Upper lobe of right lung (tissue), 1 donor: ENCODE data around the gene PARP11. TPM values are rescaled to one million over a fixed set of nuclear protein-coding genes. Genes with fewer than 3 reads are reported as not detected.

Source experiments
- ATAC-seq: fragments of 200-7000 bp; cut with Tn5 transposase; one replicate; pipeline ENCODE4 v1.9.1; 2020; ENCODE audit warnings: mild to moderate bottlenecking, moderate library complexity
- DNase-seq: peaks from one replicate; pipeline ENCODE4 v3.0.0-alpha.2; 2020
- H3K27ac ChIP-seq: fragments of 200-600 bp; one replicate; pipeline ENCODE4 v1.8.0; 2022
- H3K27me3 ChIP-seq: fragments of 200-600 bp; one replicate; pipeline ENCODE4 v1.8.0; 2022; ENCODE audit warnings: mild to moderate bottlenecking
- H3K36me3 ChIP-seq: fragments of 200-600 bp; one replicate; pipeline ENCODE4 v1.8.0; 2022
- H3K4me1 ChIP-seq: fragments of 200-600 bp; one replicate; pipeline ENCODE4 v1.8.0; 2022
- H3K4me3 ChIP-seq: fragments of 200-600 bp; one replicate; pipeline ENCODE4 v1.8.0; 2022; ENCODE audit warnings: mild to moderate bottlenecking
- H3K9me3 ChIP-seq: fragments of 200-600 bp; one replicate; pipeline ENCODE4 v1.8.0; 2022
- CTCF ChIP-seq: fragments of 200-600 bp; IDR thresholded peaks from one replicate; pipeline ENCODE4 v1.8.0; 2022; ENCODE audit warnings: antibody characterized with exemption
- intact Hi-C: fragments of 100-400 bp; cut with DNase I; formaldehyde crosslinking; loops from one replicate; pipeline ENCODE4 v1.11.0; 2022
- total RNA-seq: library from RNA; stranded (reverse); fragmentation: NEBNext Ultra II Directional; extraction: Animal tissue kit (Norgen Biotek cat#: 25700); gene quantifications from one replicate; pipeline ENCODE4 v1.2.1, GENCODE V29; 2021
- donor health status: DM: no; HTN: yes; CAD: no; lungs with severe emphysema.

Gene PARP11
- total RNA-seq, 1 donor from 2014 or later = 14.5 TPM

GRCh38 chr12:3913278-3913677 lies 40.1 kb upstream of the PARP11 start:
- no peak for ATAC-seq
- intact Hi-C loops = no loop called here
- no peak overlapping the region for H3K4me3 ChIP-seq
- no peak overlapping the region for H3K27ac ChIP-seq
- no peaks in the 10 kb centered on the region for H3K9me3 ChIP-seq
- H3K4me1 ChIP-seq = no peaks in the 10 kb centered on the region
- no peak for DNase-seq
- peaks cover 3% of the 10 kb centered on the region for H3K27me3 ChIP-seq
- no peaks in the 10 kb centered on the region for H3K36me3 ChIP-seq
- TF ChIP-seq CTCF = no peak

GRCh38 chr12:3912863-3913262 lies 39.7 kb upstream of the PARP11 start:
- no peak for DNase-seq
- Histone ChIP-seq H3K9me3 (no peaks in the 10 kb centered on the region), H3K27ac (no peak overlapping the region), H3K36me3 (no peaks in the 10 kb centered on the region), H3K4me1 (no peaks in the 10 kb centered on the region), H3K4me3 (no peak overlapping the region), H3K27me3 (peaks cover 2% of the 10 kb centered on the region)
- intact Hi-C loops = no loop called here
- ATAC-seq = no peak
- no peak for TF ChIP-seq CTCF

- no peak for DNase-seq
- Histone ChIP-seq H3K4me3 (no peak overlapping the region), H3K36me3 (no peaks in the 10 kb centered on the region), H3K9me3 (no peaks in the 10 kb centered on the region), H3K27ac (no peak overlapping the region), H3K4me1 (no peaks in the 10 kb centered on the region), H3K27me3 (no peaks in the 10 kb centered on the region)
- intact Hi-C loops = no loop called here
- no peak for ATAC-seq
- TF ChIP-seq CTCF = no peak
Measured at GRCh38 chr12:3911409-3911808, 38.2 kb upstream of the PARP11 start.

GRCh38 chr12:3905664-3906063 lies 32.5 kb upstream of the PARP11 start:
- H3K27ac ChIP-seq = no peak overlapping the region
- H3K4me3 ChIP-seq = no peak overlapping the region
- no peak for ATAC-seq
- no peaks in the 10 kb centered on the region for H3K9me3 ChIP-seq
- DNase-seq = no peak
- H3K36me3 ChIP-seq = no peaks in the 10 kb centered on the region
- H3K27me3 ChIP-seq = no peaks in the 10 kb centered on the region
- no peak for TF ChIP-seq CTCF
- H3K4me1 ChIP-seq = no peaks in the 10 kb centered on the region
- intact Hi-C loops = no loop called here

- no peak for ATAC-seq
- H3K9me3 ChIP-seq = no peaks in the 10 kb centered on the region
Measured at GRCh38 chr12:3904999-3905398, 31.8 kb upstream of the PARP11 start.

More at GRCh38 chr12:3904999-3905398, 31.8 kb upstream of the PARP11 start:
- no peaks in the 10 kb centered on the region for H3K36me3 ChIP-seq
- H3K27me3 ChIP-seq = no peaks in the 10 kb centered on the region
- no peak for DNase-seq
- intact Hi-C loops = no loop called here
- no peak overlapping the region for H3K27ac ChIP-seq
- H3K4me3 ChIP-seq = no peak overlapping the region
- TF ChIP-seq CTCF = no peak
- no peaks in the 10 kb centered on the region for H3K4me1 ChIP-seq
